ENCODE measurements around the gene RASGEF1C.

GRCh38 chr5:180234271-180234670 lies 25.3 kb upstream of the RASGEF1C start:
- TF ChIP-seq CTCF (IDR thresholded peaks at IDR 0.05): no peak
- no peak for TF ChIP-seq POLR2A (IDR thresholded peaks at IDR 0.05)
